Skin of body (tissue), 2 donors: ENCODE measurements around the gene CES3. TPM values are rescaled to one million over a fixed set of nuclear protein-coding genes. Genes with fewer than 3 reads are reported as not detected.
A peak's percentile ranks its signal among the peaks of the same experiment; 100 is the strongest.
"Not testable (repeated sequence)": the region's sequence is repeated elsewhere in the genome, so short reads cannot be mapped to it uniquely, and the experiment has no call there.

Source experiments
- DNase-seq: peaks from one replicate; lab custom pipeline; 2025; lab: John Stamatoyannopoulos, UW
- total RNA-seq: library from RNA; depleted of rRNA; stranded (reverse); fragments of >200 nt; gene quantifications from one replicate; pipeline ENCODE4 v1.2.3, GENCODE V29; 2014

The CES3 gene
- total RNA-seq, 1 donor from 2014 or later, result not detected

GRCh38 chr16:66964049-66964448, 3.0 kb downstream of the CES3 start:
- no peak for DNase-seq

- no peak for DNase-seq
Measured at GRCh38 chr16:66968847-66969246, 7.8 kb downstream of the CES3 start.

- DNase-seq, result no peak
Measured at GRCh38 chr16:66970775-66971720, 10.0 kb downstream of the CES3 start.

GRCh38 chr16:66972983-66973382, 11.9 kb downstream of the CES3 start:
- DNase-seq, result no peak

- no peak for DNase-seq
Measured at GRCh38 chr16:66973716-66974115, 12.7 kb downstream of the CES3 start.

- not testable (repeated sequence) for DNase-seq
Measured at GRCh38 chr16:66974156-66974931, 13.3 kb downstream of the CES3 start.

- not testable (repeated sequence) for DNase-seq
Measured at GRCh38 chr16:66974932-66975246, 13.8 kb downstream of the CES3 start.

GRCh38 chr16:66975302-66975893, 14.3 kb downstream of the CES3 start:
- DNase-seq, result no peak

- DNase-seq, result no peak
Measured at GRCh38 chr16:66976746-66977145, 15.7 kb downstream of the CES3 start.

GRCh38 chr16:66977341-66978113, 16.5 kb downstream of the CES3 start:
- peak; percentile 70 for DNase-seq

GRCh38 chr16:66979011-66979717, 18.1 kb downstream of the CES3 start:
- DNase-seq, result no peak

- no peak for DNase-seq
Measured at GRCh38 chr16:66983033-66983432, 22.0 kb downstream of the CES3 start.

- no peak for DNase-seq
Measured at GRCh38 chr16:66984892-66985311, 23.8 kb downstream of the CES3 start.

- no peak for DNase-seq
Measured at GRCh38 chr16:66986559-66986958, 25.5 kb downstream of the CES3 start.

GRCh38 chr16:66988197-66988788, 27.2 kb downstream of the CES3 start, which contains the start of gene CES4A:
Gene CES4A, plus strand, starts transcription at chr16:66988589. Its CDS starts 184 bp downstream, at chr16:66988773.
- DNase-seq, result peak; percentile 9

GRCh38 chr16:66991545-66992077, 30.5 kb downstream of the CES3 start:
- DNase-seq, result no peak

GRCh38 chr16:66993558-66993957, 32.5 kb downstream of the CES3 start:
- not testable (repeated sequence) for DNase-seq

- DNase-seq, result no peak
Measured at GRCh38 chr16:66996324-66996982, 35.4 kb downstream of the CES3 start.

GRCh38 chr16:66996983-66997358, 35.9 kb downstream of the CES3 start:
- DNase-seq, result no peak
